NCI-H1417 treated with DMSO at 0.1 percent for 48 hours (cell line): ENCODE data around the gene CYYR1.
A peak's percentile ranks its signal among the peaks of the same experiment; 100 is the strongest.

Experiments used
- DNase-seq: peaks from one replicate; lab custom pipeline; 2025; lab: John Stamatoyannopoulos, UW

The CYYR1 gene

GRCh38 chr21:26553898-26554297 is 19.2 kb downstream of the CYYR1 start:
- no peak for DNase-seq

- DNase-seq = no peak
Measured at GRCh38 chr21:26550326-26550725, 22.8 kb downstream of the CYYR1 start.

GRCh38 chr21:26546446-26547097 is 26.5 kb downstream of the CYYR1 start:
- no peak for DNase-seq

GRCh38 chr21:26544201-26544775 is 28.8 kb downstream of the CYYR1 start:
- peak; percentile 38 for DNase-seq

DNA sequence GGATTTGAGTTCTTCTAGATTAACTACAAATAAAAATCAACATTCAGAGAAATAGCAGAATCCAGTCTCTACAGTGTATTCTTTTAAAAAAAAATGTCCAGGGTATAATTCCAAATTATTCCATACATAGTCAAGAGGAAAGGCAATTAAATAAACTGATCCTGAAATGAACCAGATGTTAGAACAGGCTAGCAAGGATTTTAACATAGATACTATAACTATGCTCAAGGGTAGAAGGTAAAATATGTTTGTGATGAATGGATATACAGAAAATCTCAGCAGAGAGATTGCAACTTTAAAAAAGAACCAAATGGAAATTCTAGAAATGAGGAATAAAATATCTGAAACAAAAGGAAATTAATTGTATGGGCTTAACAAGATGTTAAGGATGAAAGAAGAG is 32.4 kb downstream of the CYYR1 start:
- no peak for DNase-seq

- DNase-seq = no peak
Measured at GRCh38 chr21:26539566-26539965, 33.5 kb downstream of the CYYR1 start.

GRCh38 chr21:26534517-26534916 is 38.6 kb downstream of the CYYR1 start:
- DNase-seq = no peak

GRCh38 chr21:26532208-26532607 is 40.9 kb downstream of the CYYR1 start:
- no peak for DNase-seq

- no peak for DNase-seq
Measured at GRCh38 chr21:26529526-26529925, 43.6 kb downstream of the CYYR1 start.

- no peak for DNase-seq
Measured at GRCh38 chr21:26528882-26529281, 44.2 kb downstream of the CYYR1 start.

DNA sequence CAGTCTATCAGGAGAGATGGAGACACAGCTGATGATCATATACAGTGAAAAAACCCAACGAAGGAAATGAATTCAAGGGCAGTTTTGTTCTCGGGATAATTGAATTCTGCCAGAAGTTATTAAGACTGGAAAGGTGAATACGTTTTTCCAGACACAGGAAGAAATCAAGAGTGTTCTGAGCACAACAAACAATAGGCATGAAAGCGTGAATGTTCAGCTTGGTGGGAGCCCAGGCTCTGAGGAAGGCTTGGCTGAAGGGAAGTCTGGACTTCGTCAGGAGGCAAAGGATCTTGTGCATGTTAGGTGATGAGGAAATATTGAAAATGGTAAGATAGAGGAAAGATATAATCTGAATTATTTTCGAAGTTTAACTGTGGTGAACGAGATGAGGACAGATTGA is 50.4 kb downstream of the CYYR1 start:
- DNase-seq = no peak

GRCh38 chr21:26519142-26519541 is 53.9 kb downstream of the CYYR1 start:
- DNase-seq = no peak

GRCh38 chr21:26515257-26515656 is 57.8 kb downstream of the CYYR1 start:
- no peak for DNase-seq

GRCh38 chr21:26513212-26513611 is 59.9 kb downstream of the CYYR1 start:
- DNase-seq = no peak

- no peak for DNase-seq
Measured at GRCh38 chr21:26512664-26513063, 60.4 kb downstream of the CYYR1 start.

DNA sequence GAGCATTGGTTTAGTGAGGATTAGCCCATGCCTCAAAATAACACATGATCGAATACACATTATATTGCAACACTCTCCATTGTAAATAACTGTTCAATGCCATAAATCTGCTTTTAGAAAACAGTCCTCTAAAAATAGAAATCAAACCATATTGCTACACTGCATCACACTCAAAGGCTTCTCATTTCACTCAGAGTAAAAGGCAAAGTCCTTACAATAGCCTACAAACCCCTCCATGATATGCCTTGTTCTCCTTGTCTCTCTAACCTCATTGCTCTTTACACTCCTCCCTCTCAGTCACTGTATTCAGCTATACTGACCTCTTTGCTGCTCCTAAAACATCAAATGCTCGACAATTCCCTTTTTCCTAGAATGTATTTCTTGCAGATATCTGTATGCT is 64.2 kb downstream of the CYYR1 start:
- no peak for DNase-seq

GRCh38 chr21:26506956-26507355 is 66.1 kb downstream of the CYYR1 start:
- no peak for DNase-seq

DNA sequence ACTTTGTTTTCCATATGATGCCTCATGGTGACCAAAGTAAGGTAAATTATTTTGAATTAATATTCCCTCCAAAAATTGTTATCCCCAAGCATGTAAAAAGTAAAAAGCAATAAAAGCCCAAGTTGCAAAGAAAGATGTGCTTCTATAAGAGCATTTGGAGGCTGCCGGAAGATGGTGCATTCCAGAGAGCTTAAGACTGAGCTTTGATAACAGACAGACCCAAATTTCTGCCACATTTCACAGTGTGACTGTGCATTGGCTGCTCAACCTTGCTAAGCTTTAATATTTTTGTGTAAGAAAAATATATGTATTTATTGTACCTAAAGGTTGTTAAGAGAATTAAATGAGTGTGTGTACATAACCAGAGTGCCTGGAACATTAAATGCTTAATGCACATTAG is 67.9 kb downstream of the CYYR1 start:
- DNase-seq = no peak

DNA sequence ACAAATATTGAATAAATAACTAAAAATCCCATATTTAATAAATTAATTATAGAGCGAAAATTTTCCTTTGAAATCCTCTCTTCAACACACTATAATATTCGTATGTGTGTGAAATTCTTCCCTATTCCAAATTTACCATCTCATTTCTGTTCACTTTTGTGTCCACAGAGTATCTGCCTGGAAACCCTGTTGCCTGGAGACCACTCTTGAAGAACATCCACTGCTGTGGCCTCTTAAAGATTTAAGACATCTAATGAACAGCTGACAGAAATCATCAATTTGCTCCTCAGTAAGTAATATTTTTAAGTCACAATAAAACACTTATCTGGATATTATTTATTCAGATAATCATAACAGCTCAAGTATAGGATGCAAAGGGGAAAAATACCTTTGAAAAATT is 69.7 kb downstream of the CYYR1 start:
- DNase-seq = no peak

DNA sequence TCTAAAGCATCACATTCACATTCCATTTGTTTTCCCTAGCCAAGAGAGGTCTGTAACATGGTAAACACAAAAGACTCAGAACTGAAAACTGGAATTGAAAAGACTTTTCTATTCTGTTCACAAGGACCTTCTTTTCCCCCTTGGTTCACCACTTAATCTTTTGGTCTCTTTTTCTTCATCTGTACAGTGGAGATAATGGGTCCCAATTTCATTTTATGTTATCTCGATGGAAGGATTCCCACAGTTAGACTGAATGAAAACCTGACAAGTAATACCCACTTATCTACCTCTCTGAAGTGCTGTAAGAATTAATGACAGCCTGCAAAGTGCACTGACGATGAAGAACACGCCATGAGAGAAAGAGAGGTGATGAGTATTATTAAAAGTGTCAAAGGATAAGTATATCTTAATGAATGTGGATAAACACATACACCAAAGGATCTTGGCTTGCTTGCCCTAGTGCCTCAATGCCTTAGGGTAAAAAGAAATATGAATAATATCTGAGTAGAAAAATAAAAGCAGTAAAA is 71.5 kb downstream of the CYYR1 start:
- no peak for DNase-seq

- no peak for DNase-seq
Measured at GRCh38 chr21:26499495-26499894, 73.6 kb downstream of the CYYR1 start.

GRCh38 chr21:26495283-26495849 is 77.7 kb downstream of the CYYR1 start:
- DNase-seq = no peak

DNA sequence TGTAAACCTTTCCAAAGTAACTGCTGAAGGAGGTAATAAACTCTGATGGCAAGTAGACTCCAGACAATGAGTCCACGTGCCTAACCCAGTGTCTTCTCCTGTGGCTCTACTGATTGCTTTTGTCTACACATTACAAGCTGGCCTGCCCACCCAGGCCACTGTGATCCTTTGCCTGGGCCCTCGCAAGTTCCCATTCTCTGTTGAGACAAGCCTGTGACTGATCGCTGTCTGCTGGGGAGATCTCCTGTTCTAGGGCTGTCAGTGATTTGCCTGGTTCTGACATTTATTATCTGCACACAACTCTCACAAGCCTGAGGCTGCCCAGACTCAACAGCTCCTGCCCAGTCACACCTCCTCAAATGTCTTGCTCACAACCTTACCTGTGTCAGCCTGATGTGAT is 81.4 kb downstream of the CYYR1 start:
- DNase-seq = no peak

GRCh38 chr21:26490771-26491170 is 82.3 kb downstream of the CYYR1 start:
- no peak for DNase-seq
